HG02884 (cell line): Measurements from ENCODE around the gene ALKAL2.

ENCODE experiments used
- ATAC-seq: cut with Tn5 transposase; IDR thresholded peaks from one replicate; pipeline ENCODE4 v1.9.1; 2021; ENCODE audit warnings: mild to moderate bottlenecking, moderate library complexity; ENCODE audit not compliant: unreplicated experiment

Gene ALKAL2

DNA sequence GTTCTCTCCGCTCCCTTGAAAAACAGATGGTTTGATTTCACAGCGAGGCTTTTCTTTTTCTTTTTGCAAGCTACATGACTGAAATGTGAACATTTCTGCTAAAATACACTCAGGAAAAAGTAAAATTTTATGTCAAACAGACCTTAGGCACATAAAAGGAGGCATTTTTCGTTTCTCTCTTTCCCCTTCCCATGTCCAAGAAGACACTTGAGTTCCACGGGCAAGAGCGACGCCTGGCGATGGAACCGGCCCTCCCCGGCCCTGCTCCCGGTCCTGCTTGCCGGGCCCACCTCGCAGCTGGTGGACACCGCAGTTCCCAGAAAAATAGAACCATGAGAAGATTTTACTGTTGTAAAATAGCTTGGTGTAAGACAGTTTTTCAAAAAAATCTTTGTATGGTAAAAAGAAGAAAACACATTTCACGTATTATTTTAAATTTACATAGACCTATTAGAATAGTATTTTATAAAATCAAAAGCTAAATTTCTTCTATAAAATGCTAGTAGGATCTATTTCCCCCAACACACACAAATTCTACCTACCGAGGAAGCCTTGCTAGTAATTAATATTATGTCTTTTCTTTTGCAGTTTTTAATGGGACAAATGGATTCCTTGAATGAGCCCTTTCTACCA lies 2.3 kb upstream of the ALKAL2 start:
- ATAC-seq = no peak

DNA sequence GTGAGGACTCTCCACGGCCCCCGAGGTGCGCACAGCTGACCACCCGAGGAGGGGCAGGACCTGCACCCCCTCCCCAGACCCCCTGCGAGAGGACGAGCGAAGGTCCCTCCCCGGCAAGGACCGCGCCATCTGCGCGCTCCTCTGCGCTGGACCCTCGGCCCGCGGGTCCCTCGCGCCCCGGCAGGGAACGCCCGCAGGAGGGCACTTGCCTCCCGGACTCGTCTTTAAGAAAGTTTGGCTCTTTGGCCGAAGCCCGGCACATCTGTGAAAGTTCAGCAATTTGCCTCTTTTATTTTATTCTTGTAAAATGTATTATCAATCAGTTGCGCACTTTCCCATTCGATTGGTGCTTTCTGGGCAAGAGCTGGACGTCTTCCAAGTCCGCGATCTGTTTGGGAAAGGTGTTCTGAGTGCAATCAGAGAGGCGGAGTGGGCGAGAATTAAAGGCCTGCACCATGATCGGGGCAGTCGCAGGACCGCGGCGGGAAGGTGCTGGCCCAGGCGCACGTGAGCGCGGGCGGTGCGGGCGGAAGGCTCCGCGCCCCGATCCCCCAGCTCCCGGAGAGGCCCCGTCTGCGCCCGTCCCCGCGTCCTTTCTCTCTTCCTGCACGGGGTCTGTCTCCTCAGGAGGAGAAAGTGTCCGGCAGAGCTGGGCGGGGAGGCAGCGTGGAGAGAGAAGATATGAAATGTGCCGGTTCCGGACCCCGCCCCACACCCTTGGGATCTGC lies 1.6 kb upstream of the ALKAL2 start:
- no peak for ATAC-seq

- no peak for ATAC-seq
Observed at GRCh38 chr2:288758-289361, 969 bp upstream of the ALKAL2 start.

DNA sequence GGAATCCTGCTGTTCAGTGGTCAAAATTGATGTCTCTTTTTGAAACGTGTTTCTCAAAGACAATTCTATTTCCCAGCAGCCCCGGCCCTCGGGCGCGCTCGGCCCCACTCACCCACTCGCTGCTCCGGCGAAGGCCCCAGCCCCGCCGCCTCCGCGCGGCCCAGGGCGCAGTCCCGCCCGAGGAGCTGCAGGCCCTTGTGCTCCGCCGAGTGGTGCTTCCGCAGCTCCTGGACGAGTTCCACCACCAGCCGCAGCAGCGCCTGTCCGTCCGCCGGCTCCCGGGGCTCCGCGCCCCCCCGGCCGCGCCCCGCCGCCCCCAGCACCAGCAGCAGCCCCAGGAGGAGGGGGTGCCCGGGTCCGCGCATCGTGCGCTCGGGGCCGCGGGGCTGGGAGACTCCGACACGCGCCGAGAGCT lies 413 bp downstream of the ALKAL2 start:
- ATAC-seq = no peak

DNA sequence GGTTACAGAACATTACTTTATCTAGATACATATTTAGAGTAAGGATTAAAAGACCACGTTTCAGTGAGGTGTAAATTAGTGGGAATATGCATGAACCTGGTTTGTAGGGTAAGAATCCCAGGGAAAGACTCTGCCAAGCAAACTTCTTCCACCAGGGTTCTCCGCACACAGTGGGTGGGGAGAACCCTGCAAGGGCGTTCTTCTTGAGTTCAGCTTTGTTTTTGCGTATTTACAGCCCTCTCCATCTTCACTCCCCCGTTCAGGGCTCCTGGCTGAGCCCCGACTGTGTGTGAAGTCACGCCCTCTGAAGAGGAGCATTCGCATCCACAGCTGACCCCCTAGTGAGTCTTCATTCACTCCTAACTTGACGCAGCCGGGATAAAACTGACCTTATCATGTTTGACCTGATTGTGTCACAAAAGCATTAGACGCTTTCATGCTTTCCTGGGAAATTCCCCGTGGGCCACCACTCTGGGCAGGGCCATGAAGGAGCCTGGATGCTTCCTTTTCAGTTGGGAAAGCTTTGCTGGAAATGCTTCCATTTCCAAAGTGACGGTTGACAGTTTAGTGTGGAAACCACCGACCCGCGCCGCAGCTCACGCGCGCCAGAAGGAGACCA lies 1.0 kb downstream of the ALKAL2 start:
- no peak for ATAC-seq

DNA sequence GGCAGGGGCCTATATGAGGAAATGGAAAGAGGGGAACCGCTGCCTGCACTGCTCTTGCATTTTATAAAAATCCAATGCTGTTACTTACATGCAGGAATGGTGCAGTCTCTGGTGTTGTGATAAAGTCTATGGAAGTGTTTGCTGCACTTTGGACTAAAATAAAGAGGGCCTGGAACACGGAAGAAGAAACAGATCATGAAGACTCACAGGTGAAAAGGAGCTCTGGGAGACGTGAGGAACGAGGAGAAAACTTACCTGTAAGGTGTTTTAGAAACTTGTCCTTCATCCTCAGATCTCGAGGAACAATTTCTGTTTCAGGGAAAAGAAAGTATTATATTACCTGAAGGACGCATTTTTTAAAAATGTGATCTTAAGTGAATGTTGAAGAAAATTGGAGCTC lies 1.9 kb downstream of the ALKAL2 start:
- no peak for ATAC-seq

GRCh38 chr2:285531-285930 lies 2.4 kb downstream of the ALKAL2 start:
- no peak for ATAC-seq

DNA sequence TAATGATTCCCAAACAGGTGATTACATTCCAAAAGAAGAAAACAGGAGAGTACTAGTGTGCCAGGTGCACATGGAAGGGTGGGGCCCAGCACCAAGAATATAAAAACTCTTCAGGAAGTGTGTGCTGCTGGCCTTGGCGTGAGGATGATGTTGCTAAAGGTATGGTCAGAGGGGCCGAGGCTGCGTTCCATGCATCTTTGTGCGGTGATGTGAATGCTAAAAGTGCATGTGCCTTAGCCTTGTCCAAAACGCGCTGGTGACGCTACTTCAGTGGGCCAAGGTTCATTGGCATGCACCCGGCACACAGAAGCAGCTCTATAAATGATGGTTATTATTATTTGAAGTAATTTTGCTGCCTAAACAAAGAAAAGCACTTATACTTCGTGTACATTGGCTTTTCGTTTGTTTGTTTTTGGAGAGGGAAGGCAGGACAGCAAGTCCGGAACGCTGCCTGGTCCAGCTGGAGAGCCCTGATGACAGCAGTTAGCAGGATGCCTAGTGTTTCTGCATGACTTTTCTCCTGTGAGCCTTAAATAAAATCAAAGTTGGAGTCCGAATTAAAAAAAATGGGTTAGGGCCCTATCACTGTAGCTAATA lies 2.9 kb downstream of the ALKAL2 start:
- no peak for ATAC-seq

DNA sequence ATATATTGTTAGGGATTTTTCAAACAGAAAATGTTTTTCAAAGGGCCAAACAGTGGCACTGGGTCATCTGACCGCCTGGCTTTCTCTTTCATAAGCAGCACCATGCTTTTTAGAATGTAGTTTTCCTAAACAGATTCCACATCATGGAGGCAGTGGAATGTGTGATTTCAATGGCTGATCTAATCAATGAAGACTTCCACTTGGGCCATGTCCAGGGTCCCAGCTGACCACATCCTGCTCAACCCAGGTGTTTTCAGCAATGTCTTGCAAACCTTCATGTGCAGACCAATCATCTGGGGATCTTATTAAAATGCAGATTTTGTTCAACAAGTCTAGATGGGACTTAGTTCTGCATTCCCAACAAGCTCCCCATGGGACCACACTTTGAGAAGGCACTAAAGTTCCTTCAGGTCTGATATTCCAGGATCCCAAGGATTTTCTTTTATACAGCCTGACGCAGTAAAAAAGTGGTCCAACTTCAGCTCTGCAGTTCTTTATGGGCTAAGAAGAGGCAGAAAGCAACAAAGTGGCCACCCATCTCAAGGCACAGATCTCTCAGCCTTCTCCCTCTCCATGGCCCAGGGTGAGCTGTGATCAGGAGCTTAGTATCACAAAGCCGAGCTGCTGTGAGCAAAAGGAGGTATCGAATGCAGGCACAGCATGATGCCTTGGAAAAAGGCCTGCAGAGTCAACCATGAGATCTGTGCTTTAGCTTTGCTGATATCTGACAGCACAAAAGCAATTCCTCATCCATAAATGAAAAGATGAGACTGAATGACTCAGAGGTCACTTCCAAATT lies 3.7 kb downstream of the ALKAL2 start:
- no peak for ATAC-seq

DNA sequence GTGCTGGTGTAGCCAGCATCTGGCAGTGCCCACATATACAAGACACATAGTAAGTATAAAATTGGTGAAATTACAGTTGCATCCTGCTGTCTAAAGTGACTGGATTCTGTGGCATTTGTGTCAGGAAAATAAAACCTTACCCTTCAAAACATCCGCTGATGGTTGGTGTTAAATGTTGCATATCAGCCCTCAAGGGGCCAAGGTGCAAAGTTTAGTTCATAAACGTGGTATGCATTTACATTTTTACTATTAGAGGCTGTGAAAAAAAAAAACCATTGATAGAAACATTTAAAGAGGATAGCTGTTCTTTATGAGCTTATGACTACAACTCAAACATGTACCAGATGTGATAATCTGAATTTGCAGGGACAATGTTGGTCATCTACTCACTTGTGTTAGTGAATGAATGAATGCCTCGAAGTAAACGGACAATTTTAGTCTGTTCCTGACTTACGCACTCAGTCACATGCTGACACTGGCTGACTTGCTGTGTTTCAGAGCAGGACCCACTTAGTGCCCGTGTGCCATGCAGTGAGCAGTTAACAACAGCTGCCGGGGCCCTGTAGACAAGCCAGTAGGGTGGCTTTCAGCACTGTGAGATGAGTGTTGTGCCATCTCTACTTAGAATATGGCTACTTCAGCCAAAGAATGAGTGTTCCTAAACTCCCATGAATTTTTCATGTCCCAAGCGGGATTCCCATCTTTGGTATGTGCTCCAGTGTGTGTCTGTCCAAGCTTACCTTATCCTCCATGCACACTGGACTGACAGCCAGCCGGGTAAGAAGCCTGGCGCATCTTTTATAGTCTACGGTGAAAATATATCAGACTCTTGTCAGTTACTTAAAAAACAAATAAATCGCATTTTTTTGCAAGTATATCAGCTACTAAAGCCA lies 5.3 kb downstream of the ALKAL2 start:
- no peak for ATAC-seq

DNA sequence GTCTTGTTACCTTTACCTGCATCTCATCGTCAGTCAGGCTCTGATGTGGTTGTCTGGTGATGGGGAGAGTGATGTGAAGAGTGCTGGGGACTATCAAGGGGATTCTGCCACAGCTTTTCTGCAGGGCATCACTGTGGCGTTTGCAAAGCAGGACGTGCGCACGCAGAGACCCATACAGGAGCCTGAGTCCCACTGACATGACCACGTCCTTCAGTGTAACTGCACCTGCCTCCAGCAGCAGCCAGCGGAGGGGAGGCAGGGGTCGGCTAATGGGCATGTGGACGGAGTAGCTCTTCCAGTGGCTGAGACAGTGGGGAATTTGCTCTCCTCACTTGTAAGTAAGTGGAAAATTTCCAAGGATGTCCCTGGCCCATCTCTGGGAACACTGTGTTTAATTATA lies 6.5 kb downstream of the ALKAL2 start:
- ATAC-seq = no peak

- ATAC-seq = no peak
Observed at GRCh38 chr2:280650-281110, 7.2 kb downstream of the ALKAL2 start.

DNA sequence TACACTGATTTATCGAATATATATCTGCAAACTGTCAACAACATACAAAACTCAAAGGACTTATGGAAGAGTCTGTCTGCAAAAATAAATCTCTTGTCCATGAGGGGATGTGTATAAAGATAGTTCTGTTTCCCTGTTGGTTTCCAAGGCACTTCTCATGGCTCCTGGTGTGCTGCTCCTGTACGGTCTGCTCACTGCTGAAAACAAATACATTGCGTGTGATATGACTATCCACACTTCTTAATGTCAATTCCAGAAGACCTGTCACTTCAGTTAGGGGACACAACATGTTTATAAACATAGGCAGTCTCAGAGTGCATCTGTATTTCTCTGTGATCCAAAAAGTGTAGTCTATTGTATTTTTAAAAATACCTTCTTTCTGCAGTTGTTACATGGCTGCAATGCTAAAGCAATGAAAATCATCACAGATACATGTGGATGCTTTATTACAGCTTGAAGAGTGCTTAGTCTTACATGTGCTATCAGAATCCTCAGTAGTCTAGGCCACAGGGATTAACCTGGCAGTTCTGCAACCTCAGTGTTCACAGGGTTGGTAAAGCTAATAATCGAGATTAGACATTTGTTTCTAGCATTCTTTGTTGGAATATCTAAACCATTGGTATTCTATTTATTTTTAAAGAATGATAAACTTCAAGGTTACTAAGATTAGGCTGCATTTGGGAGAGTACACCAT lies 7.8 kb downstream of the ALKAL2 start:
- no peak for ATAC-seq

DNA sequence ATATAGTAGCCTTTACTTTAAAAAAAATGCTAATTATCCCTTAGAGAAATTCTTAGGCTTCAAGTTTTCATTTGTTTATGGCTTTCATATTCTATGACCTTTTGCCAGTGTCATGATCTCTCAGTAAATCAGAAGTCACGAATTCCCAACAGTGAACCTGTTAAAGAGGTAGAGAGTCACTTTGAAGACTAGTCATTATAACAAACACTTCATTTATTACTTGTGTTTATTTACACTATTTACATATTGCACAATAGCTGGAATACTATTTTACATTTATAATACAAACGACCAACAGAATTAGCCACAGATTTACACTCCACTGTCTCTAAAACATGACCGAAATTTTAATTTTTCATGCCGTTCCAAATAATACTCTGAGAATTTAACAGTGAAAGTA lies 8.5 kb downstream of the ALKAL2 start:
- ATAC-seq = no peak

DNA sequence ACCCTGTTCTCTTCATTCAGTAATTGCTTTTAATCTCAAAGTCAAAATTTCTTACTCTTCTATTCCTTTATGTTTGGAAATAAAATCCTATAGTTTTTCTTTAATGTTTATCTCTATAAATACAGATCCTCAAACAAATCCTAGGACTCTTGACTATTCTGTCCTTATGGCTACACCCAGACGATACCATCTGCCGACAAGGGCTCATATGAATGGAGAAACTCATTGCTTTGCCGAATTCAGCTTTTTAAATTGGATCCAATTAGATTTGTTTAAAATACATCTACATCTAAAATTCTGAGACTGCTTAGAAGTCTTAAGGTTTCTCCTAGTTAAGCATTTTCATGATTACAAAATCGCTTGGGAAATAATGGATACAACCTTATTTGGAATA lies 9.0 kb downstream of the ALKAL2 start:
- no peak for ATAC-seq

DNA sequence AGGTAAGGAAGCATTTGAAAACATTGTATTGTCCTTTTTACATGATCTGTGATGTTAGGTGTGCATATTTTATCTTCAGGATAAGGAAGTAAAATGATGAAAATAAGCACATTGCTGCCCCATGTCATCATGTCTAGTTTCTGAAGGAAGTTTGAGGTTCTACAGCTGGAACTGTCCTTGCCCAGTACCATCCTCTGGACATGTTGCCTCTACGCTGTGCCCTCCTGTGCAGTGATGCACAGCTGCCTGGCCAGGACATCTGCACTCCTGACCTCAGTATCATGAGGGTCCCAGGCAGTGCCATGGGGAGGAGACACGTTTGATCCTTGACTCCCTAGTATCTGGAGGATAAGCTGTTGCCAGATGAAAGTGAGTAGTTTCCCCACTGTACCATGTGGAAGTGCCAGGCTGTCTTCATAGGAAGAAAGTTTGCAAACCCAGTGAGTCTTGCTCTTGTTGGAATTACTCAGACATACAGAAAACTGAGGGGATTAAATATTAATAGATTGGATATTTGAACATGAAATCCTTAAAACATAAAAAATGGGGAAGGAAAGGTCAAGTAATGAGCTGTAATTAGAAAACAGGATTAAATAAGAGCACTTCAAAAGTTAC lies 9.5 kb downstream of the ALKAL2 start:
- ATAC-seq = no peak

GRCh38 chr2:275466-275865 lies 12.4 kb downstream of the ALKAL2 start:
- peak; percentile 96 for ATAC-seq

DNA sequence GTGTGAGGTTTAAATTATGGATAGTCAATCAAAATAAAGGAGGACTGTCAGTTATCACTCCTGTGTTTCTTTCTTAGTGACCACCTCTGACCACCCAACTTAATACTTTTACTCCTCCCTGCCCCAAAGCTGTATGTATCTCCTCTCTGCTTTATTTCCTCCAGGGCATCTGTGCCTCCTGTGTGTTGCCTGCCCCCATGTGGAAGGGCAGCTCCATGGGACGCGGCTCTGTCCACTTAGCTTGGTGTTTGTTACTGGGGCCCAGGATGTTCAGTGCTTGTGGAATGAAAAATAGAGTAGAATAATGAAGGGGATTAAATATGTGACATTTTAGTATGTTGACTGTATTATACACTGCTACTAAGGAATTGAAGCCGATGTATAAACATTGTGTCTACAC lies 13.4 kb downstream of the ALKAL2 start:
- ATAC-seq = no peak

DNA sequence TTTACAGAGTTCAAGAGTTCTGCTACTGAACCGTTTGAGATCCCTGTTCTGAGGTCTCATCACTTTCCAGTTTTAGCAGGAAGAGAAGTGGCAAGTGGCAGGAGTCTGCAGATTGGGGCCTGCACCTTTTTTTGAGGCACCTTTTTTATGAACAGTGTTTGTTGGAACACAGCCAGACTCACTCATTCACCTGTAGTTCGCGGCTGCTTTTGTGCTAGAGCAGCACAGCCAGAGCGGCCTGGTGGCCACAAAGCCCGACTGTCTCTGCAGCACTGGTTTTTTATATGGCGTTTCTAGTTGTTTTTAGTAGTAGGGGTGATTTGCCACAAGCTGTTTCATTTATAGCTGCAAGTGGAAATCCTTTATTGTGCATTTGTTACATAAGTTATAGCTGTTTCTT lies 14.6 kb downstream of the ALKAL2 start:
- ATAC-seq = no peak
